Fibroblast of pulmonary artery (primary cell): ENCODE data around the gene ARHGEF19.
A peak's percentile ranks its signal among the peaks of the same experiment; 100 is the strongest.

Experiments used
- DNase-seq: peaks from one replicate; pipeline ENCODE4 v3.0.0-alpha.2; 2010; ENCODE audit warnings: low read depth
- H3K4me3 ChIP-seq: replicated peaks from 2 replicates; pipeline ENCODE4 v1.5.1; 2011; ENCODE audit warnings: low read depth, mild to moderate bottlenecking, control low read depth, low read length, moderate library complexity
- CTCF ChIP-seq: IDR thresholded peaks from 2 replicates; pipeline ENCODE4 v1.5.1; 2011; ENCODE audit warnings: mild to moderate bottlenecking, control low read depth, low read length, inconsistent platforms; ENCODE audit errors: missing control alignments

ARHGEF19 gene

DNA sequence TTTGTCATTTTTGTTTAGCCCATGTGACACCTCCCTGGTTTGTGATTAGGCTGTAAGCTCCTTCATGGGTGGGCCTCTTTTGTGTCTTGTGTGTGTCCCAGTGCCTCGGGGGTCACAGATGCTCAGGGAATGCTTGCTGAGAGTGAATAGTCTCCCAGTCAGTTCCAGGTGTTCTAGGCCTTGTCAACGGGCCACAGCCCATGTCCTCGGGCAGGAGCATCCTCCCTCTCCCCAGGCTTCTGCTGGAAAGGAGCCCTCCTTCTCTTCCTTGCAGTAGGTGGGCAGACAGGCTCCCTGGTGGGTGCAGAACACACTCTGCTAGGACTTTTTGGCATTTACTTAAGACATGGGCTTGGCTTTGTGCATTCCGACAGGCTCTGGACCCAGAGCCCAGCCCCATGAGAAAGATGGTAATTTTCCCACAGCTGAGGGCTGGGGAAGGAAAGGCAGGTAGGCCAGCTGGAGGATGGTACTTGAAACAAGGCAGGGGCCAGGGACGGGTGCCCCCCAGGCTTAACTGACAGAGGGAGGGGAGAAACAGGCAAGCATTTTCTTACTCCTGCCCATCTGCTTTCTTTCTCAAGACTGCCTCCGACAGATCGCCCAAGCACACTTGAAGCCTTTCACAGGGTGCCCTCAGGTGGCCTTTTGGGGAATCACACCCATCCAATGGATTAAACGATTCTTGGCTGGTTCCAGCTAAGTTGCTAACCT lies 31.6 kb upstream of the ARHGEF19 start:
- peak; percentile 86 for TF ChIP-seq CTCF
- peak; percentile 89 for DNase-seq
- no peak overlapping the region for H3K4me3 ChIP-seq

DNA sequence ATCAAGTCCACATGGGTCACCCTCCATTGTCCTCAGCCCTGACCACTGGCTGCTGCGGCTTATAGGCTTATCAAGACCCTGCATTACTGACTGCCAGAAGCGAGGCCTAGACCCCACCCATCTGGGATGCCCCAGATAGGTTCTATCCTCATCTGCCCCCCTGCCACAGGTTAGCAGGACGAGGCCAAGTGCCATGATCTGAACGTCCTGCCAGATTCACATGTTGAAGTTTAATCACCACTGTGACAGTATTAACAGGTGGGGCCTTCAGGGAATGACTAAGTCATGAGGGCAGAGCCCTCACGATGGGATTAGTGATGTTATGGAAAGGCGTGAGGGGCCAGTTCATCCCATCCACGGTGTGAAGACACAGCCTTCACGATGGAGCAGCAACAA lies 30.8 kb upstream of the ARHGEF19 start:
- no peak for DNase-seq
- no peak for TF ChIP-seq CTCF

DNA sequence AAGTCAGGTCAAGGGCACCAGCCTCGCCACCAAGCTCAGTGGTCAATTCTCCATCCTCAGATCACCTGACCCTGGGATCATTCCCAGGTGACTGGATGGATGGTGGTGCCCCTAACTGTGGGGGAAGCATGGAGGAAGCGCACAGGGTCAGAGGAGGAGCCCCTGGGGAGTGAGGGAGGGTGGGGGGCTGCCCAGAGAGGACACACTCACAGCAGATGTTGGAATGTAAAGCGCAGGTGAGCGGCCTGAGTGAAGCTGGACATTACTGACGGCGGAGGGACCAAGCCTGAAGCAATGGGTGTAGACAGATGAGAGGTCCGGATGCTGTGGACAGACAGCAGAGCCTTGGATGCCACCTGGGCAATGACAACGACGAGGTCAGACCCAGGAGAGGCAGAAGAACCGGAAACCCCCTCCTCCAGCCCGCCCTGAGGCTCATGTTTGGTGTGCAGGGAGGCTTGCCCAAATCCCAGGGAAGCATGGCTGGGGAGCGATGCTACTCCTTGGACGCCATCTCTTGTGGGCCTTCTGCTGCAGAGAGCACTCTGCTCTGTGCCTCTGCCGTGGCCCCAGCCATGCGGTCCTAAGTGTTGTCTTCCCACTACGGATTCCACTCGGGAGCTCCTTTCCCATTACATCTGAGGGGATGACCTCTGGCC lies 30.2 kb upstream of the ARHGEF19 start:
- no peak for TF ChIP-seq CTCF
- no peak overlapping the region for H3K4me3 ChIP-seq
- no peak for DNase-seq

More for the DNA sequence above, 30.8 kb upstream of the ARHGEF19 start:
- no peak overlapping the region for H3K4me3 ChIP-seq

- no peak for TF ChIP-seq CTCF
These were observed 28.8 kb upstream of the ARHGEF19 start for GRCh38 chr1:16241221-16241708.

GRCh38 chr1:16239972-16240491 lies 27.6 kb upstream of the ARHGEF19 start:
- H3K4me3 ChIP-seq = no peak overlapping the region
- no peak for TF ChIP-seq CTCF
- DNase-seq = no peak

More at GRCh38 chr1:16241221-16241708, 28.8 kb upstream of the ARHGEF19 start:
- H3K4me3 ChIP-seq = no peak overlapping the region
- no peak for DNase-seq

DNA sequence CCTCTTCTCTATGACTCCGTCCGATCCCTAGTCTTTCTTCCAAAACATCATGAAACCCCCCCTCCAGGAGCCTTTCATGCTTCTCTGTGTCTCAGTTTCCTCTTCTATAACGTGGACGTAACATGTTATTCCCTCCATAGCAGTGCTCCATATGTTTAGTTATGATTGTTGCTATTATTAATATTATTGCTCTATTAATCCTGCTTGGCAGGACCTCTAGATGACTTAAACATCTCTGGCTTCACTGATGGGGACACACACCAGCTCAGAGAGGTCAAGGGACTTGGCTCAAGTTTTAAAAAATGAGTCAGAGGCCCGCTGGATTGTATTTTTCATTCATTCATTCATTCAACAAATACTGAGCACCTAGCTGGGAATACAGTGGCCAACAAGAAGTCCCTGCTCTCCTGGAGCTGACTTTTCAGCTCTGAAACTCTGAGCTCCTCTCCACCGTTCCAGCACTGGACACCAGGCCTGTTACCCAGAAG lies 24.9 kb upstream of the ARHGEF19 start:
- peak overlapping the region; percentile 73 for H3K4me3 ChIP-seq
- no peak for TF ChIP-seq CTCF
- DNase-seq = peak; percentile 25
